Astrocyte (in vitro differentiated cells and primary cell): ENCODE results near the gene JAGN1. TPM values are rescaled to one million over a fixed set of nuclear protein-coding genes. Genes with fewer than 3 reads are reported as not detected.

Experiments used
- DNase-seq: peaks from one replicate; pipeline ENCODE4 v3.0.0-alpha.2; 2010; ENCODE audit warnings: low read depth
- FAIRE-seq: peaks from 2 replicates; lab custom pipeline; 2011; peaks lifted over from hg19 to GRCh38; lab: Jason Lieb, UNC
- H2AFZ ChIP-seq: 2 replicates; pipeline ENCODE4 v1.6.0; 2012; ENCODE audit warnings: low read depth, low read length, inconsistent platforms
- H3K27ac ChIP-seq: 2 replicates; pipeline ENCODE4 v1.5.1; 2011; ENCODE audit warnings: low read depth, low read length, inconsistent platforms
- H3K27me3 ChIP-seq: 2 replicates; pipeline ENCODE4 v1.6.0; 2011; ENCODE audit warnings: low read length, inconsistent platforms; ENCODE audit not compliant: insufficient read depth
- H3K36me3 ChIP-seq: 2 replicates; pipeline ENCODE4 v1.5.1; 2011; ENCODE audit warnings: low read length, inconsistent platforms; ENCODE audit not compliant: insufficient read depth
- H3K4me1 ChIP-seq: 2 replicates; pipeline ENCODE4 v1.5.1; 2011; ENCODE audit warnings: low read length, inconsistent platforms; ENCODE audit not compliant: insufficient read depth
- H3K4me2 ChIP-seq: 2 replicates; pipeline ENCODE4 v1.6.0; 2012; ENCODE audit warnings: low read length, inconsistent platforms
- H3K4me3 ChIP-seq: 2 replicates; pipeline ENCODE4 v1.5.1; 2011; ENCODE audit warnings: low read depth, mild to moderate bottlenecking, low read length, inconsistent platforms; ENCODE audit not compliant: insufficient read depth
- H3K79me2 ChIP-seq: 2 replicates; pipeline ENCODE4 v1.6.0; 2012; ENCODE audit warnings: mild to moderate bottlenecking, low read length, inconsistent platforms; ENCODE audit not compliant: insufficient read depth
- H3K9ac ChIP-seq: 2 replicates; pipeline ENCODE4 v1.6.0; 2012; ENCODE audit warnings: mild to moderate bottlenecking, low read length, inconsistent platforms
- H3K9me3 ChIP-seq: 2 replicates; pipeline ENCODE4 v1.5.1; 2012; ENCODE audit warnings: low read depth, mild to moderate bottlenecking, low read length, inconsistent platforms; ENCODE audit not compliant: insufficient read depth
- H4K20me1 ChIP-seq: 2 replicates; pipeline ENCODE4 v1.6.0; 2012; ENCODE audit warnings: low read length, inconsistent platforms; ENCODE audit not compliant: insufficient read depth
- H3K27ac Mint-ChIP-seq: one replicate; pipeline ENCODE4 v1.8.0; 2021; ENCODE audit warnings: mild to moderate bottlenecking, mixed read lengths; ENCODE audit not compliant: unreplicated experiment
- H3K27me3 Mint-ChIP-seq: one replicate; pipeline ENCODE4 v1.8.0; 2021; ENCODE audit warnings: low read depth, mixed read lengths; ENCODE audit not compliant: unreplicated experiment
- H3K36me3 Mint-ChIP-seq: one replicate; pipeline ENCODE4 v1.8.0; 2021; ENCODE audit warnings: low read depth, mixed read lengths; ENCODE audit not compliant: unreplicated experiment
- H3K4me1 Mint-ChIP-seq: one replicate; pipeline ENCODE4 v1.8.0; 2021; ENCODE audit warnings: low read depth, mixed read lengths; ENCODE audit not compliant: unreplicated experiment
- H3K4me3 Mint-ChIP-seq: one replicate; pipeline ENCODE4 v1.8.0; 2021; ENCODE audit warnings: mild to moderate bottlenecking, moderate library complexity, mixed read lengths; ENCODE audit not compliant: unreplicated experiment
- H3K9me3 Mint-ChIP-seq: one replicate; pipeline ENCODE4 v1.8.0; 2021; ENCODE audit warnings: mild to moderate bottlenecking, mixed read lengths; ENCODE audit not compliant: unreplicated experiment
- EZH2 ChIP-seq: IDR thresholded peaks from 2 replicates; pipeline ENCODE4 v1.6.1; 2012; ENCODE audit warnings: mild to moderate bottlenecking, low read length, inconsistent platforms; ENCODE audit not compliant: insufficient read depth
- total RNA-seq: library from RNA; stranded (reverse); gene quantifications from 2 replicates; pipeline ENCODE4 v1.2.1, GENCODE V29; 2021
- TF ChIP-seq, protein P1 (sequence below): IDR thresholded peaks from 2 replicates; pipeline ENCODE4 v1.5.1; 2011; ENCODE audit warnings: low read depth, mild to moderate bottlenecking, inconsistent platforms, low read length, moderate library complexity; ENCODE audit not compliant: insufficient read depth

JAGN1 gene
- total RNA-seq, 1 donor from 2014 or later = 31.7 TPM

DNA sequence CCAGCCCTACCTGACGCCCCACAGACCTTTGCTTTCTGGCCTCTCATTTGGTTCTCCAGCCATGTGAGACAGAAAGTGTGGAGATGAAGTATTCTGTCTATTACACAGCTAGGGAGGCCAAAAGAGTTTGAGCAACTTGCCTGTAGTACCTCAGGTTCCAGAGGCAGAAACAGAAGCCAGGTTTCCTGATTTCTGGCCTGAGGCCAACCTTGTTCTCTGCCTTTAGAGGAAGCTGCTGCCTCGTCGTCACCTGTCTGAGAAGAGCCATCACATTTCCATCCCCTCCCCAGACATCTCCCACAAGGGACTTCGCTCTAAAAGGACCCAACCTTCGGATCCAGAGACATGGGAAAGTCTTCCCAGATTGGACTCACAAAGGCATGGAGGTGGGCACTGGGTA lies 16.1 kb downstream of the JAGN1 start:
- Histone ChIP-seq H3K27ac (no peak overlapping the region), H3K79me2 (no peaks in the 10 kb centered on the region), H3K27me3 (no peaks in the 10 kb centered on the region), H3K4me3 (no peak overlapping the region), H2AFZ (no peak overlapping the region), H4K20me1 (no peaks in the 10 kb centered on the region), H3K36me3 (no peaks in the 10 kb centered on the region), H3K9ac (no peak overlapping the region), H3K9me3 (no peaks in the 10 kb centered on the region), H3K4me1 (peaks cover 16% of the 10 kb centered on the region), H3K4me2 (no peak overlapping the region)
- H3K27ac Mint-ChIP-seq = no peak overlapping the region
- H3K9me3 Mint-ChIP-seq = peaks cover 1% of the 10 kb centered on the region
- H3K27me3 Mint-ChIP-seq = no peaks in the 10 kb centered on the region
- DNase-seq = no peak
- H3K4me1 Mint-ChIP-seq = peaks cover 23% of the 10 kb centered on the region
- no peak for TF ChIP-seq EZH2
- TF ChIP-seq, protein P1, sequence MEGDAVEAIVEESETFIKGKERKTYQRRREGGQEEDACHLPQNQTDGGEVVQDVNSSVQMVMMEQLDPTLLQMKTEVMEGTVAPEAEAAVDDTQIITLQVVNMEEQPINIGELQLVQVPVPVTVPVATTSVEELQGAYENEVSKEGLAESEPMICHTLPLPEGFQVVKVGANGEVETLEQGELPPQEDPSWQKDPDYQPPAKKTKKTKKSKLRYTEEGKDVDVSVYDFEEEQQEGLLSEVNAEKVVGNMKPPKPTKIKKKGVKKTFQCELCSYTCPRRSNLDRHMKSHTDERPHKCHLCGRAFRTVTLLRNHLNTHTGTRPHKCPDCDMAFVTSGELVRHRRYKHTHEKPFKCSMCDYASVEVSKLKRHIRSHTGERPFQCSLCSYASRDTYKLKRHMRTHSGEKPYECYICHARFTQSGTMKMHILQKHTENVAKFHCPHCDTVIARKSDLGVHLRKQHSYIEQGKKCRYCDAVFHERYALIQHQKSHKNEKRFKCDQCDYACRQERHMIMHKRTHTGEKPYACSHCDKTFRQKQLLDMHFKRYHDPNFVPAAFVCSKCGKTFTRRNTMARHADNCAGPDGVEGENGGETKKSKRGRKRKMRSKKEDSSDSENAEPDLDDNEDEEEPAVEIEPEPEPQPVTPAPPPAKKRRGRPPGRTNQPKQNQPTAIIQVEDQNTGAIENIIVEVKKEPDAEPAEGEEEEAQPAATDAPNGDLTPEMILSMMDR = no peak
- no peak for FAIRE-seq
- H3K4me3 Mint-ChIP-seq = no peak overlapping the region
- H3K36me3 Mint-ChIP-seq = peaks cover 4% of the 10 kb centered on the region

GRCh38 chr3:9908286-9908685 lies 17.9 kb downstream of the JAGN1 start:
- Mint-ChIP-seq H3K9me3 (peaks cover 9% of the 10 kb centered on the region), H3K4me1 (peaks cover 12% of the 10 kb centered on the region), H3K36me3 (peaks cover 10% of the 10 kb centered on the region), H3K27ac (no peak overlapping the region), H3K4me3 (no peak overlapping the region), H3K27me3 (no peaks in the 10 kb centered on the region)
- Histone ChIP-seq H3K9me3 (no peaks in the 10 kb centered on the region), H3K27me3 (no peaks in the 10 kb centered on the region), H3K4me2 (no peak overlapping the region), H2AFZ (no peak overlapping the region), H3K4me3 (no peak overlapping the region), H3K4me1 (peaks cover 9% of the 10 kb centered on the region), H4K20me1 (no peaks in the 10 kb centered on the region), H3K36me3 (no peaks in the 10 kb centered on the region), H3K9ac (no peak overlapping the region), H3K79me2 (no peaks in the 10 kb centered on the region), H3K27ac (no peak overlapping the region)
- DNase-seq (no peak), FAIRE-seq (no peak)
- TF ChIP-seq, protein P1 = no peak
- TF ChIP-seq EZH2 = no peak

DNA sequence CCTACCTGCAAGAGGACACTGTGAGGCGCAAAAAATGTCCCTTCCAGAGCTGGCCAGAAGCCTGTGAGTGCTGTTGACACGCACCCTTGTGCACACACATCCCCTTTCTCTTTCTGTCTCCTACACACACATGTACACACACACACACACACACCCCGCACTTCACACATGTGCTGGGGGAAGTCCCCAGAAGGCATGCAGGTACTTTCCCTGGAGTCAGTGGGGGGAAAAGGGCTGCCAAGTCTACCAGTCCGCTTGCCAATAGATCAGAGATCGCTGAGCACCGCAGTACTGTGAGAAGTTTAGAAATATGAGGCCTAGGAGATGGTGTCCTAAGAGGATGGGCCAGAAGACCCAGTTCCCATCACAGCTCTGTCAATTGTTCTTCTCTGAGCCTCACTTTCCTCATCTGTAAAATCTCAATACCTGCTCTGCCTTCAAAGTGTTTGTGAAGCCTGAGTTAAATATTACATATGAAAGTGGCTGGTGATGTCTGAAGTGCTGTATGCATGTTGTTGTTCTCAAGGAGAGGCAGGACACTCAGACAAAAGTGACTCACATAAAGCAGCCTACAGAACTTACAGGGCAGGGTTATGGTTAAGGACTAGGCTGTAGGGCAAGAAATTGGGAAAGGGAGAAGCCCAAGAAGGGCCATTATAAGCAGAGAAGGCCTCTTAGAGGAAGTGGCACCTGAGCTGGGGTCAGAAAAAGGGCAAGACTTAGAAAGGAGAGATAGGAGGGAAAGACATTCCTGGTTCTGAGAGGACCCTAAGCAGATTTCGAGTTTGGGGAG lies 19.0 kb downstream of the JAGN1 start:
- Mint-ChIP-seq H3K27me3 (no peaks in the 10 kb centered on the region), H3K36me3 (peaks cover 10% of the 10 kb centered on the region), H3K27ac (no peak overlapping the region), H3K4me1 (peaks cover 5% of the 10 kb centered on the region), H3K4me3 (no peak overlapping the region), H3K9me3 (peaks cover 9% of the 10 kb centered on the region)
- no peak for TF ChIP-seq EZH2
- TF ChIP-seq, protein P1 = no peak
- no peak overlapping the region for H3K9ac ChIP-seq
- DNase-seq (no peak), FAIRE-seq (no peak)
- H3K27ac ChIP-seq = no peak overlapping the region
- H3K4me1 ChIP-seq = peaks cover 6% of the 10 kb centered on the region
- H3K27me3 ChIP-seq = no peaks in the 10 kb centered on the region
- no peak overlapping the region for H3K4me3 ChIP-seq
- no peaks in the 10 kb centered on the region for H4K20me1 ChIP-seq
- H3K9me3 ChIP-seq = no peaks in the 10 kb centered on the region
- no peaks in the 10 kb centered on the region for H3K79me2 ChIP-seq
- no peak overlapping the region for H2AFZ ChIP-seq
- H3K4me2 ChIP-seq = no peak overlapping the region
- H3K36me3 ChIP-seq = no peaks in the 10 kb centered on the region
